Measurements from ENCODE around the gene CD300A. TPM values are rescaled to one million over a fixed set of nuclear protein-coding genes. Genes with fewer than 3 reads are reported as not detected.
A peak's percentile ranks its signal among the peaks of the same experiment; 100 is the strongest.

Gene CD300A
- total RNA-seq, 1 donor from 2014 or later: not detected

GRCh38 chr17:74442291-74442669 is 24.2 kb upstream of the CD300A start:
- H3K4me3 Mint-ChIP-seq (ENCODE audit: unreplicated experiment): no peak overlapping the region
- H3K9me3 Mint-ChIP-seq (ENCODE audit: low read depth): peaks cover 9% of the 10 kb centered on the region

DNA sequence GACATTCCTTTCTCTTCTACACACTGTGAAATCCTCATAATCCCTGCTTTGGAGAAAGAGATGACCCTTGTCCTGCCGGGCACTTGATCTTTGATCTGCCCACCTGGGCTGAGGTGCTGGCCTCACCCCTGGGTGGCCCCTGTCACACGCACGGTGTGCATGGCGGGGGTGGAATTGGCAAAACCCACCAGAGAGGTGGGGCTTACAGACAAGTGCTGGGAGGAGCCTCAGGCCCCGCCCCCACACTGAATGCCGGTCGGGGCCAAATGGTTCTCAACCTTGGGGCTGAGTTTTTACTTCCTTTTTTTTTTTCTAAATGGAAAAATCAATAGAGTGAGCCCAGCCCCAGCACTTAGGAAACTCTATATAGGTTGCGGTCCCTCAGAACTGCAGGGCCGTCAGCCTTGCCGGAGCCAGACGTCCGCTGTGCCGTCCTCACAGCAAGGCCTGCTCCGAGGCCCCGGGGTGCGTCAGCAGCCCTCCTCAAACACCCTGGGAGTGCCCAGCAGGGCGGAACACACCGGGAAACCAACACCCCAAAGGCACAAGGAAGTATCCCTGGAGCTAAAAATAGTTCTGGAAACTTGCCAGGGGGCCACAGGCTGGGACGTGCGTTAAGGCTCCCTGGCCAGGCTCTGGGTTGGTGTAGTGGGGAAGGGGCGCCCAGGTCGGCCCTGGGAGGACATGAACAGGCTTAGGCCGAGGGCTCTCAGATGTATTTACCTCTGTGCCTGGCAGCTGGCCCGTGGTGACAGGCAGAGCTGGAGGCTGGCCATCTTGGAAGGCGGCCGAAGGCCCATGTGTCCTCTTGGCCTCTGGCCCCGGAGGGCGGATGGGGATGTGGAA is 23.5 kb upstream of the CD300A start:
- Mint-ChIP-seq H3K27me3 (ENCODE audit: low read depth) (no peaks in the 10 kb centered on the region), H3K9me3 (ENCODE audit: low read depth) (peaks cover 4% of the 10 kb centered on the region), H3K4me1 (ENCODE audit: low read depth) (peaks cover 41% of the 10 kb centered on the region), H3K4me3 (ENCODE audit: unreplicated experiment) (peak overlapping the region; percentile 47), H3K36me3 (ENCODE audit: low read depth) (peaks cover 13% of the 10 kb centered on the region), H3K27ac (ENCODE audit: unreplicated experiment) (peak overlapping the region; percentile 45)
- DNase-seq (ENCODE audit: low spot score): no peak
- no peak for TF ChIP-seq CTCF (IDR thresholded peaks at IDR 0.05)

More at GRCh38 chr17:74442291-74442669, 24.2 kb upstream of the CD300A start:
- DNase-seq (ENCODE audit: low spot score): no peak
- Mint-ChIP-seq H3K27me3 (ENCODE audit: low read depth) (no peaks in the 10 kb centered on the region), H3K4me1 (ENCODE audit: low read depth) (peaks cover 35% of the 10 kb centered on the region), H3K36me3 (ENCODE audit: low read depth) (peaks cover 14% of the 10 kb centered on the region), H3K27ac (ENCODE audit: unreplicated experiment) (no peak overlapping the region)
- no peak for TF ChIP-seq CTCF (IDR thresholded peaks at IDR 0.05)

DNA sequence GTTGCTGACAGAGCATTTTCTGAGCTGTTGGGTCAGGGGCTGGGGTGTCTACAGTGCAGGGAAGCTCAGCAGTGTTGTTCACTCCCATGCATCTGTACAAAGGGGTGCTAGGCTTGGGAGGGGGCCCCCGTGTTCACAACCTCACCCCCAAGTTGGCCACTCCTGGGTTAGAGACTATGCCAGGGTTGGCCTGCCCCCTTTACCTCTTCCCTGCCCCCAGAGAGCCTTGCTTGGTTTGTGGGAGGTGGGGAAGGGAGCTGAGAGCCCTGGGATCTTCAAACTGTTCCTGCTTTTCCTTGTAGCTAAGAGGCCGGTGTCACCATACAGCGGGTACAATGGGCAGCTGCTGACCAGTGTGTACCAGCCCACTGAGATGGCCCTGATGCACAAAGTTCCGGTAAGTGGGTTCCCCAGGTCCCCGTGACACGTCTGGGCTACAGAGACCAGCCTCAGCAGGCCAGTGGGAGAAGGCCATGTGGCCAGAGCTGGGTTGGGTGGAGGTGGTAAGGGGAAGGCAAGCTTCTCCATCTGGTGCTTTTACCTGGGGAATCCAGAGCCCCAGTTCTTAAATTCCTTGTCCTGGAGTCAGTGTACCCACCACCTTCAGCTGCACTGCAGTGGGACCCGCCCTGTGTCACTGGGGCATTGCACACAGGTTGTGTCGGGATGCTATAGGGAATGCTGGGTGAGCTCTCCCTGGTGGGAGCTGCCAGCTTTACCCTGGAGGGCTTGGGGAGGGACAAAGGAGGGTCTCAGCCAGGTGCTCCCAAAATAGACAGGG is 22.7 kb upstream of the CD300A start:
- Mint-ChIP-seq H3K9me3 (ENCODE audit: low read depth) (peaks cover 3% of the 10 kb centered on the region), H3K27me3 (ENCODE audit: low read depth) (no peaks in the 10 kb centered on the region), H3K4me3 (ENCODE audit: unreplicated experiment) (no peak overlapping the region), H3K27ac (ENCODE audit: unreplicated experiment) (peak overlapping the region; percentile 32), H3K4me1 (ENCODE audit: low read depth) (peaks cover 47% of the 10 kb centered on the region), H3K36me3 (ENCODE audit: low read depth) (peaks cover 12% of the 10 kb centered on the region)
- no peak for DNase-seq (ENCODE audit: low spot score)
- TF ChIP-seq CTCF (IDR thresholded peaks at IDR 0.05): no peak

- peaks cover 54% of the 10 kb centered on the region for H3K4me1 Mint-ChIP-seq (ENCODE audit: low read depth)
- TF ChIP-seq CTCF (IDR thresholded peaks at IDR 0.05): no peak
Observed at GRCh38 chr17:74444406-74444805, 22.0 kb upstream of the CD300A start.

GRCh38 chr17:74445158-74445557 is 21.3 kb upstream of the CD300A start:
- TF ChIP-seq CTCF (IDR thresholded peaks at IDR 0.05): no peak
- Mint-ChIP-seq H3K4me3 (ENCODE audit: unreplicated experiment) (no peak overlapping the region), H3K36me3 (ENCODE audit: low read depth) (peaks cover 8% of the 10 kb centered on the region), H3K27ac (ENCODE audit: unreplicated experiment) (peak overlapping the region; percentile 12), H3K9me3 (ENCODE audit: low read depth) (no peaks in the 10 kb centered on the region), H3K27me3 (ENCODE audit: low read depth) (no peaks in the 10 kb centered on the region), H3K4me1 (ENCODE audit: low read depth) (peaks cover 60% of the 10 kb centered on the region)
- no peak for DNase-seq (ENCODE audit: low spot score)

More at GRCh38 chr17:74444406-74444805, 22.0 kb upstream of the CD300A start:
- Mint-ChIP-seq H3K4me3 (ENCODE audit: unreplicated experiment) (no peak overlapping the region), H3K27me3 (ENCODE audit: low read depth) (no peaks in the 10 kb centered on the region), H3K36me3 (ENCODE audit: low read depth) (peaks cover 11% of the 10 kb centered on the region), H3K9me3 (ENCODE audit: low read depth) (no peaks in the 10 kb centered on the region), H3K27ac (ENCODE audit: unreplicated experiment) (peak overlapping the region; percentile 12)
- peak; percentile 76 for DNase-seq (ENCODE audit: low spot score)

All from chondrocyte (in vitro differentiated cells).